Measurements from ENCODE around the gene ACMSD. TPM values are rescaled to one million over a fixed set of nuclear protein-coding genes. Genes with fewer than 3 reads are reported as not detected.

Gene ACMSD
- total and polyA plus RNA-seq, 10 of the 15 experiments (the other 5 are each of a cell fraction or from before 2014, with no cell fraction given), result 0.08 TPM; not detected in 9

DNA sequence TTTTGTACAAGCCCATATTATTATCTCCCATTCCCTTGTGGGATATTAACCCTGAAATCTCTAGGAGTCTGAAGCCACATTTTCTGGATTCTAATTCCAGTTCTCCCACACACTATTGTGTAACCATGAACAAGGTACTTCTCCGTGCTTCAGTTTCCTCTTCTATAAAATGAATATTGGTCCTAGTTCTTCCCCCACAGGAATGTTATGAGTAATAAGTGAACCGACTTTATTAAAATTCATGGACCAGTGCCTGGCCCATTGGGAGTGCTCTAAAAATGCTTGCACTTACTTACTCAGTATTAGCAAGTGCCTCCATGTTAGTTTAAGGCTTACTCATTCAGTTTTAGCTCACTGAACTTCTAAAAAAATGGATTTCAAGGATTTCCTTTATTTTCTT is 1.4 kb upstream of the ACMSD start:
- in situ Hi-C loops (cut with MboI) (no loop called here), intact Hi-C loops (cut with micrococcal nuclease; ENCODE audit: unreplicated experiment) (no loop called here)
- no peaks in the 10 kb centered on the region for H3K9me3 ChIP-seq (replicated peaks; ENCODE audit: control insufficient read depth, insufficient read depth, low read length)
- no peak overlapping the region for H2AFZ ChIP-seq (ENCODE audit: control insufficient read depth, low read depth, low read length)
- no peaks in the 10 kb centered on the region for H3K79me2 ChIP-seq (ENCODE audit: control insufficient read depth, insufficient read depth, low read length)
- SMC1A ChIA-PET (ENCODE audit: uncharacterized antibody, unreplicated experiment), result no interaction called here
- no peak overlapping the region for H3K9ac ChIP-seq (ENCODE audit: control insufficient read depth, insufficient read depth, low read length)
- no peaks in the 10 kb centered on the region for H4K20me1 ChIP-seq (ENCODE audit: control insufficient read depth, insufficient read depth)
- no peaks in the 10 kb centered on the region for H3K36me3 ChIP-seq (ENCODE audit: control insufficient read depth in 2 of 2, insufficient read depth in 2 of 2, low read length in 1 of 2)
- no TSS peak for BruUV-seq (replicated peaks)
- H3K4me2 ChIP-seq (ENCODE audit: control insufficient read depth, insufficient read depth), result no peak overlapping the region
- TF ChIP-seq, protein P1, sequence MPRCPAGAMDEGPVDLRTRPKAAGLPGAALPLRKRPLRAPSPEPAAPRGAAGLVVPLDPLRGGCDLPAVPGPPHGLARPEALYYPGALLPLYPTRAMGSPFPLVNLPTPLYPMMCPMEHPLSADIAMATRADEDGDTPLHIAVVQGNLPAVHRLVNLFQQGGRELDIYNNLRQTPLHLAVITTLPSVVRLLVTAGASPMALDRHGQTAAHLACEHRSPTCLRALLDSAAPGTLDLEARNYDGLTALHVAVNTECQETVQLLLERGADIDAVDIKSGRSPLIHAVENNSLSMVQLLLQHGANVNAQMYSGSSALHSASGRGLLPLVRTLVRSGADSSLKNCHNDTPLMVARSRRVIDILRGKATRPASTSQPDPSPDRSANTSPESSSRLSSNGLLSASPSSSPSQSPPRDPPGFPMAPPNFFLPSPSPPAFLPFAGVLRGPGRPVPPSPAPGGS (IDR thresholded peaks at IDR 0.05; ENCODE audit: borderline replicate concordance, insufficient read depth, low read depth, low read length, poor library complexity, severe bottlenecking), result peak; percentile 28
- no peak for TF ChIP-seq NBN (IDR thresholded peaks at IDR 0.05)
- WGBS (ENCODE audit: insufficient coverage, insufficient replicate concordance, low lambda C conversion rate, missing lambda C conversion rate), result 0% methylated on average over 2 of the region's 2 CpGs
- no peaks in the 10 kb centered on the region; a peak in 1 of 4 replicates for H3K27me3 ChIP-seq (replicated peaks in 1 of 2; ENCODE audit: control insufficient read depth in 2 of 2, insufficient read depth in 2 of 2, low read length in 1 of 2)
- no peak overlapping the region for H3K27ac ChIP-seq (ENCODE audit: control insufficient read depth, insufficient read depth)
- RAD21 ChIA-PET (ENCODE audit: unreplicated experiment), result no interaction called here
- CTCF ChIA-PET, result no interaction called here
- POLR2A ChIA-PET, result no interaction called here
- ATAC-seq, result no peak
- H3K4me3 ChIP-seq, result no peak overlapping the region
- no peak for FAIRE-seq
- no peak for DNase-seq (ENCODE audit: low read depth, low spot score)
- no peaks in the 10 kb centered on the region for H3K4me1 ChIP-seq (ENCODE audit: control insufficient read depth, insufficient read depth, low read length)

DNA sequence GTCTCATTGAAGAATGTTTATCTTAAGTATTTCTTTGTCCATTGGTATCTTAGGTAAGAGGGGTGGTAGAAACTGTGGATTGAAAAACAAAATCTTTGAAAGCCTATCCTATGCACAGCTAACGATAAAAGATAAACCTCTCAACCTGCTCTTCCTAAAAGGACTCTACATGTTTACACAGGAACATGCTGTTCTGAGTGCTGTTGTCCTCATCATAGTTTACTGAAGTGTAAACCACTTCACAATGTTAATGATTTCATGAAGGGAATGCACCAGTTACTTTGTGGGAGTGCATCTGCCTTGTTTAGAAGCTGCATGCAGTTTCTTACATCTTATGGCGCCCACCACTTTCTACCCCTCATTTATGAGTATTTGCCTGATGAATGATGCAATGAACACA is 1.2 kb downstream of the ACMSD start:
- intact Hi-C loops (cut with micrococcal nuclease; ENCODE audit: unreplicated experiment), result no loop called here
- no peaks in the 10 kb centered on the region for H3K36me3 ChIP-seq (ENCODE audit: control insufficient read depth in 2 of 2, insufficient read depth in 2 of 2, low read length in 1 of 2)
- DNase-seq (ENCODE audit: low read depth, low spot score), result no peak
- H3K27me3 ChIP-seq (replicated peaks in 1 of 2; ENCODE audit: control insufficient read depth in 2 of 2, insufficient read depth in 2 of 2, low read length in 1 of 2), result peaks cover 0 to 3% of the 10 kb centered on the region in 2 experiments; a peak in 1 of 4 replicates
- H3K9ac ChIP-seq (ENCODE audit: control insufficient read depth, insufficient read depth, low read length), result no peak overlapping the region
- no peak overlapping the region for H2AFZ ChIP-seq (ENCODE audit: control insufficient read depth, low read depth, low read length)
- no peak overlapping the region for H3K27ac ChIP-seq (ENCODE audit: control insufficient read depth, insufficient read depth)
- no peak overlapping the region for H3K4me3 ChIP-seq
- H3K4me1 ChIP-seq (ENCODE audit: control insufficient read depth, insufficient read depth, low read length), result no peaks in the 10 kb centered on the region
- ChIA-PET POLR2A (no interaction called here), RAD21 (ENCODE audit: unreplicated experiment) (no interaction called here), CTCF (no interaction called here), SMC1A (ENCODE audit: uncharacterized antibody, unreplicated experiment) (interaction anchor here (0.7 to 1.5 kb wide), 2 partner anchors 28 to 150 kb away, joined by 3 read pairs; no protein-coding TSS in a partner anchor)
- 58% methylated on average over 2 of the region's 2 CpGs for WGBS (ENCODE audit: insufficient coverage, insufficient replicate concordance, low lambda C conversion rate, missing lambda C conversion rate)
- no peaks in the 10 kb centered on the region for H3K9me3 ChIP-seq (replicated peaks; ENCODE audit: control insufficient read depth, insufficient read depth, low read length)
- in situ Hi-C loops (cut with MboI), result no loop called here
- no TSS peak for BruUV-seq (replicated peaks)
- no peaks in the 10 kb centered on the region for H3K79me2 ChIP-seq (ENCODE audit: control insufficient read depth, insufficient read depth, low read length)
- no peaks in the 10 kb centered on the region for H4K20me1 ChIP-seq (ENCODE audit: control insufficient read depth, insufficient read depth)
- no peak for TF ChIP-seq ZNF384 (IDR thresholded peaks at IDR 0.05; ENCODE audit: borderline replicate concordance, low read depth, low read length)
- TF ChIP-seq CHD1 (IDR thresholded peaks at IDR 0.05; ENCODE audit: low read depth, low read length), result no peak
- no peak for TF ChIP-seq MEF2A (IDR thresholded peaks at IDR 0.05; ENCODE audit: insufficient read depth, low read depth, low read length)
- no peak for TF ChIP-seq ZBED1 (IDR thresholded peaks at IDR 0.05; ENCODE audit: borderline replicate concordance)
- no peak for TF ChIP-seq ZNF622 (IDR thresholded peaks at IDR 0.05)
- no peak for TF ChIP-seq TARDBP (IDR thresholded peaks at IDR 0.05; ENCODE audit: borderline replicate concordance)
- TF ChIP-seq FOS (IDR thresholded peaks at IDR 0.05; ENCODE audit: borderline replicate concordance, extremely low read depth, insufficient read length), result no peak
- TF ChIP-seq, protein P2, sequence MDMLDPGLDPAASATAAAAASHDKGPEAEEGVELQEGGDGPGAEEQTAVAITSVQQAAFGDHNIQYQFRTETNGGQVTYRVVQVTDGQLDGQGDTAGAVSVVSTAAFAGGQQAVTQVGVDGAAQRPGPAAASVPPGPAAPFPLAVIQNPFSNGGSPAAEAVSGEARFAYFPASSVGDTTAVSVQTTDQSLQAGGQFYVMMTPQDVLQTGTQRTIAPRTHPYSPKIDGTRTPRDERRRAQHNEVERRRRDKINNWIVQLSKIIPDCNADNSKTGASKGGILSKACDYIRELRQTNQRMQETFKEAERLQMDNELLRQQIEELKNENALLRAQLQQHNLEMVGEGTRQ (IDR thresholded peaks at IDR 0.05; ENCODE audit: borderline replicate concordance, low read depth, low read length), result no peak
- TF ChIP-seq BMI1 (IDR thresholded peaks at IDR 0.05; ENCODE audit: borderline replicate concordance), result no peak
- TF ChIP-seq STAT1 (conservative IDR thresholded peaks at IDR 0.05), result no peak
- H3K4me2 ChIP-seq (ENCODE audit: control insufficient read depth, insufficient read depth), result no peak overlapping the region
- no peak for FAIRE-seq
- no peak for ATAC-seq

Measured in GM12878 (cell line).